H9 (cell line): ENCODE data around the gene STK32C. TPM values are rescaled to one million over a fixed set of nuclear protein-coding genes. Genes with fewer than 3 reads are reported as not detected.

ENCODE experiments used
- DNase-seq: peaks from one replicate; pipeline ENCODE4 v3.0.0-alpha.2; 2017
- H2AFZ ChIP-seq: one replicate; pipeline ENCODE4 v1.6.1; 2013; ENCODE audit warnings: mild to moderate bottlenecking, low read length, control low read depth, moderate library complexity
- H2AK5ac ChIP-seq: 2 replicates; pipeline ENCODE4 v1.6.1; 2013; ENCODE audit warnings: low read length, control low read depth, mixed read lengths; ENCODE audit not compliant: insufficient read length
- H2BK120ac ChIP-seq: one replicate; pipeline ENCODE4 v1.6.1; 2013; ENCODE audit warnings: low read depth, mild to moderate bottlenecking, low read length, control low read depth, inconsistent platforms; ENCODE audit not compliant: poor library complexity, severe bottlenecking
- H2BK12ac ChIP-seq: 2 replicates; pipeline ENCODE4 v1.6.1; 2013; ENCODE audit warnings: low read length, control low read depth, mixed read lengths, low read depth; ENCODE audit not compliant: insufficient read length
- H2BK15ac ChIP-seq: 2 replicates; pipeline ENCODE4 v1.6.1; 2013; ENCODE audit warnings: low read depth, low read length, control low read depth
- H2BK20ac ChIP-seq: one replicate; pipeline ENCODE4 v1.6.1; 2013; ENCODE audit warnings: low read depth, mild to moderate bottlenecking, low read length, control low read depth, inconsistent platforms; ENCODE audit not compliant: poor library complexity, severe bottlenecking
- H2BK5ac ChIP-seq: 2 replicates; pipeline ENCODE4 v1.6.1; 2013; ENCODE audit warnings: low read length, control low read depth, mixed read lengths; ENCODE audit not compliant: insufficient read length
- H3K14ac ChIP-seq: 2 replicates; pipeline ENCODE4 v1.6.1; 2013; ENCODE audit warnings: low read length, control low read depth; ENCODE audit not compliant: insufficient read depth
- H3K18ac ChIP-seq: 2 replicates; pipeline ENCODE4 v1.6.1; 2013; ENCODE audit warnings: low read depth, mild to moderate bottlenecking, mixed read lengths, low read length, control low read depth; ENCODE audit not compliant: insufficient read length
- H3K23ac ChIP-seq: 2 replicates; pipeline ENCODE4 v1.6.1; 2013; ENCODE audit warnings: low read length, control low read depth, mixed read lengths, low read depth; ENCODE audit not compliant: insufficient read length
- H3K23me2 ChIP-seq: 2 replicates; pipeline ENCODE4 v1.6.1; 2013; ENCODE audit warnings: low read depth, mild to moderate bottlenecking, mixed read lengths, low read length, control low read depth; ENCODE audit not compliant: insufficient read length, poor library complexity, severe bottlenecking
- H3K27ac ChIP-seq: 2 replicates; pipeline ENCODE4 v1.5.1; 2013; ENCODE audit warnings: low read length, control low read depth, mixed read lengths, low read depth; ENCODE audit not compliant: insufficient read length
- H3K27me3 ChIP-seq: 2 replicates; pipeline ENCODE4 v1.6.1; 2013; ENCODE audit warnings: low read length, control low read depth, inconsistent platforms; ENCODE audit not compliant: insufficient read depth
- H3K4ac ChIP-seq: 2 replicates; pipeline ENCODE4 v1.6.1; 2013; ENCODE audit warnings: low read depth, mild to moderate bottlenecking, control low read depth, inconsistent platforms, low read length, moderate library complexity
- H3K4me1 ChIP-seq: 2 replicates; pipeline ENCODE4 v1.6.1; 2013; ENCODE audit warnings: low read length, control low read depth, inconsistent platforms; ENCODE audit not compliant: insufficient read depth
- H3K4me2 ChIP-seq: 2 replicates; pipeline ENCODE4 v1.6.1; 2013; ENCODE audit warnings: low read length, control low read depth, mixed read lengths; ENCODE audit not compliant: insufficient read length, insufficient read depth
- H3K56ac ChIP-seq: 2 replicates; pipeline ENCODE4 v1.6.1; 2013; ENCODE audit warnings: low read depth, mild to moderate bottlenecking, mixed read lengths, low read length, control low read depth; ENCODE audit not compliant: insufficient read length
- H3K79me1 ChIP-seq: 2 replicates; pipeline ENCODE4 v1.6.1; 2013; ENCODE audit warnings: low read depth, mild to moderate bottlenecking, moderate library complexity, low read length, control low read depth, inconsistent platforms; ENCODE audit not compliant: insufficient read depth, poor library complexity, severe bottlenecking
- H3K79me2 ChIP-seq: 2 replicates; pipeline ENCODE4 v1.6.1; 2013; ENCODE audit warnings: low read length, control low read depth, inconsistent platforms; ENCODE audit not compliant: insufficient read depth
- H3K9ac ChIP-seq: 2 replicates; pipeline ENCODE4 v1.6.1; 2013; ENCODE audit warnings: low read length, control low read depth, mixed read lengths; ENCODE audit not compliant: insufficient read length; ENCODE audit errors: extremely low read depth
- H3K9me3 ChIP-seq: one replicate; pipeline ENCODE4 v1.6.1; 2013; ENCODE audit warnings: low read depth, low read length, inconsistent platforms; ENCODE audit not compliant: control insufficient read depth
- H3T11ph ChIP-seq: one replicate; pipeline ENCODE4 v1.6.1; 2013; ENCODE audit warnings: mild to moderate bottlenecking, low read length, control low read depth, inconsistent platforms
- H4K20me1 ChIP-seq: one replicate; pipeline ENCODE4 v1.6.1; 2013; ENCODE audit not compliant: control insufficient read depth, insufficient read length, insufficient read depth
- H4K5ac ChIP-seq: 2 replicates; pipeline ENCODE4 v1.6.1; 2013; ENCODE audit warnings: low read depth, mild to moderate bottlenecking, mixed read lengths, low read length, control low read depth; ENCODE audit not compliant: insufficient read length
- H4K8ac ChIP-seq: replicated peaks from 2 replicates; pipeline ENCODE4 v1.6.1; 2013; ENCODE audit warnings: low read length, control low read depth, mixed read lengths, low read depth; ENCODE audit not compliant: insufficient read length
- H4K91ac ChIP-seq: 2 replicates; pipeline ENCODE4 v1.6.1; 2013; ENCODE audit warnings: low read depth, mild to moderate bottlenecking, moderate library complexity, mixed read lengths, low read length, control low read depth; ENCODE audit not compliant: insufficient read length
- H3K27ac Mint-ChIP-seq, 3 experiments: 2 replicates in 2 of 3; 3 replicates in 1 of 3; pipeline ENCODE4 v1.8.0; 2020 to 2021; ENCODE audit warnings: mixed read lengths in 3 of 3, mild to moderate bottlenecking in 1 of 3, moderate library complexity in 1 of 3
- H3K27me3 Mint-ChIP-seq: 2 replicates; pipeline ENCODE4 v1.8.0; 2021; ENCODE audit warnings: low read depth, mild to moderate bottlenecking, moderate library complexity, mixed read lengths
- H3K36me3 Mint-ChIP-seq, 3 experiments: 2 replicates in 2 of 3; 3 replicates in 1 of 3; pipeline ENCODE4 v1.8.0; 2020 to 2021; ENCODE audit warnings: low read depth in 3 of 3, mixed read lengths in 3 of 3; ENCODE audit not compliant: insufficient read depth in 1 of 3
- H3K4me1 Mint-ChIP-seq, 2 experiments: 2 replicates each; pipeline ENCODE4 v1.8.0; 2020; ENCODE audit warnings: mixed read lengths in 2 of 2
- H3K4me3 Mint-ChIP-seq, 2 experiments: 2 replicates in 1 of 2; 3 replicates in 1 of 2; pipeline ENCODE4 v1.8.0; 2020 to 2021; ENCODE audit warnings: mild to moderate bottlenecking in 2 of 2, mixed read lengths in 2 of 2, moderate library complexity in 1 of 2
- H3K9me3 Mint-ChIP-seq, 2 experiments: 2 replicates in 1 of 2; 3 replicates in 1 of 2; pipeline ENCODE4 v1.8.0; 2020; ENCODE audit warnings: mild to moderate bottlenecking in 2 of 2, mixed read lengths in 2 of 2, moderate library complexity in 1 of 2
- CTCF ChIP-seq: fragments of 200-600 bp; sonication (generic); conservative IDR thresholded peaks from 3 replicates; pipeline ENCODE4 v1.8.0; 2021; ENCODE audit warnings: antibody characterized with exemption, mild to moderate bottlenecking
- WGBS: extraction: QIAGEN DNeasy Blood & Tissue Kit; methylation state at CpG from one replicate; pipeline ENCODE4 v1.1.7; 2013; ENCODE audit warnings: missing lambda C conversion rate, low lambda C conversion rate, mixed read lengths; ENCODE audit not compliant: insufficient read length; ENCODE audit errors: extremely low coverage; 5-methylcytosine and 5-hydroxymethylcytosine counted together
- total RNA-seq: library from RNA; stranded (reverse); gene quantifications from 2 replicates; pipeline ENCODE4 v1.2.1, GENCODE V29; 2021

Gene STK32C
- total RNA-seq, 1 experiment from 2014 or later, result 11.3 TPM

DNA sequence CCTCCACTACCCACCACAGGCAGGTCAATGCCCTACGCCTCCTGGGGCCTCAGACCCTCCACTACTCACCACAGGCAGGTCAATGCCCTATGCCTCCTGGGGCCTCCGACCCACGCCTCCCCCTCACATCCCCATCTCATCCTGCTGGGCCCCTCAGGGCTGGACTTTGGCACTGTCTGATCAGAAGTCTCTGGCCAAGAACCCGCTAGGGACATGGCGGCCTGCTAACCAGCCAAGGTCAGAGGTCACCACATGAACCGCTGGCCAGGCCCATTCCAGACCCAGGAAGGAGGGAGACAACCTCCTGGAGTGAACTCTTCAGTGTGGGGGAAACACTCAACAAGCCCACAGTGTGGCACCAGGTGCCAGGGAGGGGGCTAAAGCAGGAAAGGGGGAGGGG is 55.8 kb downstream of the STK32C start:
- no peak overlapping the region for H3K27ac Mint-ChIP-seq
- Histone ChIP-seq H4K8ac (no peak overlapping the region), H4K5ac (no peak overlapping the region), H3K23me2 (peaks cover 4% of the 10 kb centered on the region), H3K23ac (no peak overlapping the region), H4K20me1 (no peaks in the 10 kb centered on the region), H3K9ac (no peak overlapping the region), H2BK15ac (no peak overlapping the region), H3T11ph (no peak overlapping the region), H3K14ac (no peak overlapping the region), H3K9me3 (no peaks in the 10 kb centered on the region), H2AK5ac (no peak overlapping the region), H2AFZ (no peak overlapping the region), H2BK12ac (no peak overlapping the region), H3K27ac (no peak overlapping the region), H3K79me2 (no peaks in the 10 kb centered on the region), H2BK5ac (no peak overlapping the region), H3K79me1 (no peaks in the 10 kb centered on the region), H3K18ac (no peak overlapping the region), H3K4ac (no peak overlapping the region), H2BK20ac (no peak overlapping the region), H2BK120ac (no peak overlapping the region), H3K56ac (no peak overlapping the region), H3K4me2 (no peak overlapping the region), H4K91ac (no peak overlapping the region), H3K4me1 (no peaks in the 10 kb centered on the region), H3K27me3 (no peaks in the 10 kb centered on the region)
- TF ChIP-seq CTCF, result no peak
- H3K4me1 Mint-ChIP-seq, result peaks cover 8 to 20% of the 10 kb centered on the region in 2 experiments
- no peaks in the 10 kb centered on the region for H3K9me3 Mint-ChIP-seq
- no peak overlapping the region for H3K4me3 Mint-ChIP-seq
- no peak for DNase-seq
- no peaks in the 10 kb centered on the region for H3K36me3 Mint-ChIP-seq
- no CpG with 5 or more reads among the region's 6 CpGs for WGBS
- peaks cover 4% of the 10 kb centered on the region for H3K27me3 Mint-ChIP-seq
